ENCODE measurements around the gene ZFAND6.
"Not testable (repeated sequence)": the region's sequence is repeated elsewhere in the genome, so short reads cannot be mapped to it uniquely, and the experiment has no call there.

- TF ChIP-seq POLR2A (IDR thresholded peaks at IDR 0.05), result not testable (repeated sequence)
- TF ChIP-seq, protein P1, sequence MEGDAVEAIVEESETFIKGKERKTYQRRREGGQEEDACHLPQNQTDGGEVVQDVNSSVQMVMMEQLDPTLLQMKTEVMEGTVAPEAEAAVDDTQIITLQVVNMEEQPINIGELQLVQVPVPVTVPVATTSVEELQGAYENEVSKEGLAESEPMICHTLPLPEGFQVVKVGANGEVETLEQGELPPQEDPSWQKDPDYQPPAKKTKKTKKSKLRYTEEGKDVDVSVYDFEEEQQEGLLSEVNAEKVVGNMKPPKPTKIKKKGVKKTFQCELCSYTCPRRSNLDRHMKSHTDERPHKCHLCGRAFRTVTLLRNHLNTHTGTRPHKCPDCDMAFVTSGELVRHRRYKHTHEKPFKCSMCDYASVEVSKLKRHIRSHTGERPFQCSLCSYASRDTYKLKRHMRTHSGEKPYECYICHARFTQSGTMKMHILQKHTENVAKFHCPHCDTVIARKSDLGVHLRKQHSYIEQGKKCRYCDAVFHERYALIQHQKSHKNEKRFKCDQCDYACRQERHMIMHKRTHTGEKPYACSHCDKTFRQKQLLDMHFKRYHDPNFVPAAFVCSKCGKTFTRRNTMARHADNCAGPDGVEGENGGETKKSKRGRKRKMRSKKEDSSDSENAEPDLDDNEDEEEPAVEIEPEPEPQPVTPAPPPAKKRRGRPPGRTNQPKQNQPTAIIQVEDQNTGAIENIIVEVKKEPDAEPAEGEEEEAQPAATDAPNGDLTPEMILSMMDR (IDR thresholded peaks at IDR 0.05), result not testable (repeated sequence)
These were observed 43.0 kb upstream of the ZFAND6 start for GRCh38 chr15:80016506-80016905.
